DMS53 treated with DMSO at 0.1 percent for 48 hours (cell line): ENCODE data around the gene DACH1.
A peak's percentile ranks its signal among the peaks of the same experiment; 100 is the strongest.
"Not testable (repeated sequence)": the region's sequence is repeated elsewhere in the genome, so short reads cannot be mapped to it uniquely, and the experiment has no call there.

ENCODE experiments used
- DNase-seq: peaks from one replicate; lab custom pipeline; 2025; ENCODE audit not compliant: unreplicated experiment; lab: John Stamatoyannopoulos, UW

The DACH1 gene

GRCh38 chr13:71867131-71867814 is at the start of gene DACH1:
Gene DACH1, minus strand, starts transcription at chr13:71867204.
- no peak for DNase-seq

DNA sequence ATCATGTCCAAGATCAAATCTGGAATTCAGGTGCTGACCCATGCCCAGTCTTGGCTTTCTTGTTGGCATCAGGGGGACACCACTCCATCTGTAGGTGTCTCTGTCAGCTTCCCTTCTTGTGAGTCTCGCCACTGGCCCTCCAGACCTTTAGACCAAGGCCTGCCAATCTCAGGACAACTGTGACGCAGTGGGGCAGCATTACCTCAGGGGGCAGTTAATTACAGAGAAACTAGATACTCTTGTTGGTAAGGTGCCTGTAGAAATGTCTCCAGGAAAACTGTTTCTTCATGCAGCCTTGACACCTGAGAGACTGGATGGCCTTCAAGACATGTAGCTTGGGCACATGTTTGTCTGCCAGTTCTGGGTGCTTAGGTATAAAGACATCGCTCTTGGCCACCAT is 46.7 kb upstream of the DACH1 start:
- DNase-seq: no peak

GRCh38 chr13:71912524-71912923 is 45.5 kb upstream of the DACH1 start:
- DNase-seq: no peak

DNA sequence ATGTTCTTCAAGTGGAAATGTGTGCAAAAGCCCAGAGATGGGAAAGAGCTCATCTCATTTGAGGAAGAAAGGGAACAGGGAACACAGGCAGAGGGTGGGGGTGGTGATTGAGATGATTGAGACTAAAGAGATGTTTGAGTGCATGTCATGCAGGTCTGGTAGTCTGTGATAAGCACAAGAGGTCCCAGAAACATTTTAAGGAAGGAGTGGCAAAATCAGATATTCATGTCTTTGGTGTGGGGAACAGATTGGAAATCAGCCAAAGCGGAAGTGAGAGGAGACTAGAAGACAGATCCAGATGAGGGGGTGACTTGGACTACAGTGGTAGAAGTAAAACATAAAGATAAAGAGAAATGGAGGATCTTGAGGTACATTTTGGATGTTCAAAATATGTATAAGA is 39.4 kb upstream of the DACH1 start:
- no peak for DNase-seq

GRCh38 chr13:71902676-71903075 is 35.7 kb upstream of the DACH1 start:
- DNase-seq: no peak

- not testable (repeated sequence) for DNase-seq
Observed at GRCh38 chr13:71893506-71893905, 26.5 kb upstream of the DACH1 start.

GRCh38 chr13:71886880-71887279 is 19.9 kb upstream of the DACH1 start:
- DNase-seq: no peak

DNA sequence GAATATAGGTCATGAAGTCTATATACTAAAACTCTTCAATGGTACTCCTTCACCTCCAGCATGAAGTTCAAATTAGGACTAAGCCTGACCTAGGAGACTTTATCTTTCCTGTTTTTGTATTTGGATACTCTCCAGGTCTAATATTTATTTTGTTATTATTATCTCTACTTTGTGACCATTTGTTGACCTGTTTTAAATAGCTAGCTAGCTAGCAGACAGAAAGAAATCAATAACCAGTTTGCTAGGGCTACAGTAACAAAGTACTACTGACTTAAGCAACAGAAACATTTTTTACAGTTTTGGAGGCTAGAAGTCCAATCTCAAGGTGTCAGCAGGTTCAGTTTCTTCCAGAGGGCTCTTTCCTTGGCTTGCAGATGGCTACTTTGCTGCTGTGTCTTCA is 15.1 kb upstream of the DACH1 start:
- no peak for DNase-seq

- DNase-seq: no peak
Observed at GRCh38 chr13:71880753-71881541, 13.9 kb upstream of the DACH1 start.

DNA sequence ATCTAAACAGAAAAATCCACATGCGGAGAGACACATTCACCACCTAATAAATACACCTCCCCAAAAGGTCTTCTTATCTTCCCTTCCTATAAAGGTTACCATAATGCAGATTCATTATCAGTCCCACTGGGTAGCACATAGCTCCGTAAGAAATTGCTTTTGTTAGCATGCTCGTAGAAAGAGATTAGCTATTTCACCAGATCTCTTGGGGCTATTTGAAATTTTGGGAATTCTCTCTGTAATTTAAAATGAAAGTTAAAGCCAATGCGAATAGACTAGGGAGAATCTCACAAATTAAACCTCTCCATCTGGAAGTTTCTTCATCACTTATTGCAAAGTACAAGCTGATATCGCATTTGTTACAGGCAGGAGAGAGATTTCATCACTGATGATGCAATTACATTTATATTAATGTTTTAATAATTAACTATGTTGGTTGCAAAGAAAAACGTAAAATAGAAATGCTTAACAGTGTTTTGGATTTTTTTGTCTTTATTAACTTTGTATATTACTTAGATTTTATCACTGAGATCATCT is 12.9 kb upstream of the DACH1 start:
- DNase-seq: no peak

DNA sequence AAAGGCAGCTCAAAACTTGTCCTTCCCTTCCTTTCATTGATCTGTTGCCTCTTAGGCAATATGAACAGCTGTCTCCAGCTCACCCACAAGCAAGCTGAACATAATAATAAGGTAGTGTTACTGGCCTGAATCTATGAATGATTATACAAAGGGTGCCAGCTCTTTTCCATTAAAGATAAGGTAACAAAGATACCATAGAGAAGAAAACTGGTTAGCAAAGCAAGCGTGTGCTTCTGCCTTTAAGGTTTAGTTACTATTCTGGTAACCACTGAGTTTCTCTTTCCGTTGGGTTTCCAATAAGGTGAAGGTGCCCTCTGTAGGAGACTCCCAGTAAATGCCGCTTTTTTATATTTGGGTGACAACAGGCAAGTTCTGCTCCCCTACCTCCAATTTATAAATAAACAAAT is 12.1 kb upstream of the DACH1 start:
- peak; percentile 16 for DNase-seq

DNA sequence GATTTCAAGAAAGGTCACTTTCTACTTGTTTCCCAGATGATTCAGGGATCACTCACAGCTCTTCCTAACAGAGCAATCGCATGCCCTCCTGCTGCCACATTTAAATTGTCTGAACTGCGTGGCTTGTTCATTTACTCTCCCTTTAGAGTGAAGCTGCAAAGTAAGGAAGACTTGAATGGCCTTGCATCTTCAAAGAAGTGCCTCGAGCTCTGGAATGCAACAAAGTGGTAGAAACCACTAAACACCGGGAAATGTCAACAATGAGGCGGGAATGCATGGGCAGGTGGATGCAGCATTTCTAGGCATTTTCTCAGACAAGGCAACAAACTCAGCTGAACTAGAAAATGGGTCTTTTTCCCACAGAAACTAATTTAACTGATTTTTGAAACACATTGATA is 10.3 kb upstream of the DACH1 start:
- DNase-seq: no peak

- no peak for DNase-seq
Observed at GRCh38 chr13:71876648-71877255, 9.7 kb upstream of the DACH1 start.

DNA sequence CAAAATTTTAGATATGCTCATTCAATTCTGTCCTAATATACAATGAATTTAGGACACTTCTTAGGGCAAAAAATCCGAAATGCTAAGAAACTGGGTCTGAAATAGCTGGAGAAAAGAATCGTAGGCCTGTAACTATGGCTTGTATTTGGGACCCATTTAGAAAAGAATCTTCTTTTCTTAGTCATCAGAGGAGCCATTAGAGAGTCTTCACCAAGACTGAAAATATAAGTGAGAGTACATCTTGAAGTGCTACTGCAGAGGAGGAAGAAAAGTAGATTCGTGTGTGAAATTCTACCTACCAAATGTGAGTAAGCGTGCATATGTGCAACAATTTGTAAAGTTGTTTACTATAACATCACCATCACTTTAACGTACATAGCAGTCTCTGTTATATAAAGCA is 8.8 kb upstream of the DACH1 start:
- DNase-seq: no peak

DNA sequence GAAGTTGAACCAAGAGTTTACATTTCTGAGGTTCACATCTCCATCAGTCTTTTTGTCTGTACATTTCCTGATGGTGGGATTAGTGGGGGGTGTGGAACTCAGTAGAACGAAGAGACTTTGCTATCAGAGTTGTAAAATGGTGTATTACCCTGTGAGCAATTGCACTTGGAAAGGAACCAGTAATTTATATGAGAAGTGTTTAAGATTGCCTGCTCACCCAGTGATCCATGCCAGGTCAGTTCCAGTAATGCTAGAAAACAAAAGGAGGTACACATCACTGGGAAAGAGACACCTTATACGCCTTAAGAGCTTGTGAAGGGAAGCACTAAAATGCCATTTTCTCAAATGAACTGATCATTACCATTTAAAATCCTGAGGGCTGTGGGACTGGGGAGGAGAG is 7.5 kb upstream of the DACH1 start:
- no peak for DNase-seq

DNA sequence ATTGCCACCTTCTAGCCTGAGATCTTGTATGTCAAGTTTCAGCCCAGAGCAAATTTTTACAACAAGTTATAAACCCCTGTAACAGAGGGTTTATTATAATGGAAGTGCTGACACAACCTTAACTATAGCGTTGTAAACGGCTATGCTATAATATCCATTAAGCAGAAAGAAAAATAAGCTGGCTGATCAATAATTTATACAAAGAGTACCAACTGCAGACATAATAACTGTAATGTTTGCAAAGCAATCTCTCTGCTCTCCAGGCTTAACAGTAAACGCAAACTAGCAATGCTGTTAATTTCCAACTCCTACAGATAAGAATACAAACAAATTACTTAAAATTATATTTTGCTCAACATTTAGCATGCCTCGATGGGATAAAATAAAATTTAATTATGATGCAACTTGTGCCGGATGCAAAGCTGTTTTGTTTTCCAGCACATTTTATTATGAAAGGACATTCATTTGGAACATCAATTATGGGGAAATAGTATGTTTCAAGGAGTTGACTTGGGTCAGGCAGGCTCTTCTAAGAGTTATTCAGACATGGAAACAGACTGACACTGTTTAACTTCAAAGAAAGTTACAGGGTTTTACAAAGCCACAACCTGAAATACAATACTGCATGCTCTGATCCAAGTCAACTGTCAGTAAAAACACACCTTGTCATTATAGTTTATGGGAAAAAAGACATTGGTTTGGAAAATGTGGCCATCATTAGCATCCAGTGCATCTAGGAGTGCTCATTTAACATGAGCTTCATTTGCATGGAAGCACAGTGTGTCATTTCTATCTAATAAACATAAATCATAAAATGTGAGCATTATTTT is 6.6 kb upstream of the DACH1 start:
- no peak for DNase-seq

DNA sequence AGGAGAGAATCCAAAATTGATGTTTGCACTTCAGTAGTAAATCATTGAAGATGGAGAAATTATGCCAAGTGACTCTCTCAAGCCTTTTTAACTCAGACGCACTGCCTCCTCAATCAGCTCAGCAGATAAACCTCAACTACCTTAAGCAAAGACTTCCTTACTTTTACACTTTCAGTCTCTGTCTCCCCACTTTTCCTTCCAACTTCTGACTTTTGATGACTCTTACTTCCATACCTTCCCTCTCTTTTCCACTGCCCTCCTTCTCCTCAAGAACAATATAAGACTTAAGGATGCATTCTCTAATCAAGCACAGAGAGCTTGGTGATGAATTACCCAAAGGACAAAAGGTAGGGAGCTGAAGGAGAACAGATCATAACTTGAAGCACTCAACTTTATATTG is 4.8 kb upstream of the DACH1 start:
- no peak for DNase-seq

DNA sequence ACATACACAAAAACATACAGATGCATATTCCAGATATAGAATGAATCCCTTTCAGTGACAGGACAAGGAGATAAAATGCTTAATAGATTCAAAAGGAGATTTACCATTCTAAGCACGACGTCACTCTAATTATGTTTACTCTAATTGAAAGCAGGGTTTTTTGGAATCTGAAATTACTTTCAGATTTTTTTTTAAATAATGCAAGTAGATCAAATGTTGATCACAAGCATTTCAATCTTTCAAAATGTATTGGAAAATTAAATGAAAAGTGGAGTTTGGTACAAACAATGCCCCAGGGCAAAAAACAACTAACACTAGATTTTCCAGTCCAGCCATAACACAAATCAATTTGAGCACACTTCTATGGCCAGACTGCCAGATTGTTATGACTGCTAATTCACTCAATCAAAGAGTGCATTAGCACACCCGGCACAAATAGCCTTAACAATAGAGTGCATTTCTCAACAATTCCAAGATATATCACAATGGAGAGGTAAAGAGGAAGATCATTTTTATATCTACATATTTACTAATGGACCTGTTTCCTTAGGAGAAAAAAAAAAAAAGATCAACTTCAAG is 4.3 kb upstream of the DACH1 start:
- no peak for DNase-seq

- DNase-seq: no peak
Observed at GRCh38 chr13:71870100-71870499, 3.1 kb upstream of the DACH1 start.

- no peak for DNase-seq
Observed at GRCh38 chr13:71869274-71869673, 2.3 kb upstream of the DACH1 start.
